Uterus (tissue), 2 donors: ENCODE measurements around the gene PHF2.

Experiments used
- POLR2A ChIP-seq, 2 donors: fragments of 450-650 bp; IDR thresholded peaks; one replicate each; pipeline ENCODE4 v1.6.1; 2016; ENCODE audit warnings: antibody characterized with exemption in 2 of 2, mild to moderate bottlenecking in 1 of 2, moderate library complexity in 1 of 2
- TF ChIP-seq, protein P1 (sequence below), 4 experiments: fragments of 200-600 bp in 2 of 4; fragments of 450-650 bp in 2 of 4; sonication (generic) in 2 of 4; IDR thresholded peaks; one replicate each; pipeline ENCODE4 v1.5.1; 2016 to 2019; ENCODE audit warnings: antibody characterized with exemption in 4 of 4, mild to moderate bottlenecking in 2 of 4, moderate library complexity in 1 of 4

DNA sequence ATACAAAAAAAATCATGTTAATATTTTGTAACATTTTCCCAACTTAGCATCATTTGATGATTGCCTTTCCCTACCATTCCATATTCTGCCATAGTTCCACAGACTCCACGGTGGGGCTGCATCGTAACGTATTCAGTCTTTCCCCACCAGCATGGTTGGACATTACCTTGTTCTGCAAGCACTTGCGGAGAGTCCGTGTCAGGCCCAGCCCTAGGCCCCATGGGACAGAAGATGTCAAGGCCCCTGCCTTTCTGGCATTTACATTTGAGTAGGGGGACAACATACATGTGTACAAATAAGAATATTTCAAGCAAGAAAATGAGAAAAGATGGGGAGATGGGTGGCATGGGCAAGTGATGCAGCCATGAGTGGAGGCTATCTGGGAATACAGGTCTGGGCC, 8.2 kb upstream of the PHF2 start:
- TF ChIP-seq, protein P1, sequence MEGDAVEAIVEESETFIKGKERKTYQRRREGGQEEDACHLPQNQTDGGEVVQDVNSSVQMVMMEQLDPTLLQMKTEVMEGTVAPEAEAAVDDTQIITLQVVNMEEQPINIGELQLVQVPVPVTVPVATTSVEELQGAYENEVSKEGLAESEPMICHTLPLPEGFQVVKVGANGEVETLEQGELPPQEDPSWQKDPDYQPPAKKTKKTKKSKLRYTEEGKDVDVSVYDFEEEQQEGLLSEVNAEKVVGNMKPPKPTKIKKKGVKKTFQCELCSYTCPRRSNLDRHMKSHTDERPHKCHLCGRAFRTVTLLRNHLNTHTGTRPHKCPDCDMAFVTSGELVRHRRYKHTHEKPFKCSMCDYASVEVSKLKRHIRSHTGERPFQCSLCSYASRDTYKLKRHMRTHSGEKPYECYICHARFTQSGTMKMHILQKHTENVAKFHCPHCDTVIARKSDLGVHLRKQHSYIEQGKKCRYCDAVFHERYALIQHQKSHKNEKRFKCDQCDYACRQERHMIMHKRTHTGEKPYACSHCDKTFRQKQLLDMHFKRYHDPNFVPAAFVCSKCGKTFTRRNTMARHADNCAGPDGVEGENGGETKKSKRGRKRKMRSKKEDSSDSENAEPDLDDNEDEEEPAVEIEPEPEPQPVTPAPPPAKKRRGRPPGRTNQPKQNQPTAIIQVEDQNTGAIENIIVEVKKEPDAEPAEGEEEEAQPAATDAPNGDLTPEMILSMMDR (IDR thresholded peaks at IDR 0.05) = no peak
- TF ChIP-seq POLR2A (IDR thresholded peaks at IDR 0.05) = no peak
